Ovary (tissue), 3 donors: ENCODE data around the gene NXPH3.

Experiments used
- CTCF ChIP-seq, 3 donors: fragments of 450-650 bp in 2 of 3; fragments of 200-600 bp in 1 of 3; IDR thresholded peaks; one replicate each; pipeline versions ENCODE4 v1.5.1 to v1.8.0; 2016 to 2022; ENCODE audit warnings: antibody characterized with exemption in 3 of 3, mild to moderate bottlenecking in 1 of 3
- EP300 ChIP-seq: sonication (generic); formaldehyde crosslinking; IDR thresholded peaks from one replicate; pipeline ENCODE4 v1.6.1; 2017; ENCODE audit warnings: antibody characterized with exemption
- POLR2A ChIP-seq: fragments of 450-650 bp; IDR thresholded peaks from one replicate; pipeline ENCODE4 v1.6.1; 2017; ENCODE audit warnings: antibody characterized with exemption, mild to moderate bottlenecking, moderate library complexity
- donor health status: DM: no; HTN: no; CAD: no.

GRCh38 chr17:49552070-49552751 is 23.5 kb upstream of the NXPH3 start:
- TF ChIP-seq EP300: no peak
- TF ChIP-seq CTCF (IDR thresholded peaks at IDR 0.05): no peak
- TF ChIP-seq POLR2A: no peak
